ENCODE results near the gene KCNJ18.
"Not testable (repeated sequence)": the region's sequence is repeated elsewhere in the genome, so short reads cannot be mapped to it uniquely, and the experiment has no call there.

- TF ChIP-seq, protein P1, sequence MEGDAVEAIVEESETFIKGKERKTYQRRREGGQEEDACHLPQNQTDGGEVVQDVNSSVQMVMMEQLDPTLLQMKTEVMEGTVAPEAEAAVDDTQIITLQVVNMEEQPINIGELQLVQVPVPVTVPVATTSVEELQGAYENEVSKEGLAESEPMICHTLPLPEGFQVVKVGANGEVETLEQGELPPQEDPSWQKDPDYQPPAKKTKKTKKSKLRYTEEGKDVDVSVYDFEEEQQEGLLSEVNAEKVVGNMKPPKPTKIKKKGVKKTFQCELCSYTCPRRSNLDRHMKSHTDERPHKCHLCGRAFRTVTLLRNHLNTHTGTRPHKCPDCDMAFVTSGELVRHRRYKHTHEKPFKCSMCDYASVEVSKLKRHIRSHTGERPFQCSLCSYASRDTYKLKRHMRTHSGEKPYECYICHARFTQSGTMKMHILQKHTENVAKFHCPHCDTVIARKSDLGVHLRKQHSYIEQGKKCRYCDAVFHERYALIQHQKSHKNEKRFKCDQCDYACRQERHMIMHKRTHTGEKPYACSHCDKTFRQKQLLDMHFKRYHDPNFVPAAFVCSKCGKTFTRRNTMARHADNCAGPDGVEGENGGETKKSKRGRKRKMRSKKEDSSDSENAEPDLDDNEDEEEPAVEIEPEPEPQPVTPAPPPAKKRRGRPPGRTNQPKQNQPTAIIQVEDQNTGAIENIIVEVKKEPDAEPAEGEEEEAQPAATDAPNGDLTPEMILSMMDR (IDR thresholded peaks at IDR 0.05): not testable (repeated sequence)
- TF ChIP-seq POLR2A (IDR thresholded peaks at IDR 0.05): not testable (repeated sequence)
These were observed 25.5 kb upstream of the KCNJ18 start for GRCh38 chr17:21666711-21667412.

All from right lobe of liver (tissue), 4 donors.